GM18868 (cell line): ENCODE data around the gene RGS2.
A peak's percentile ranks its signal among the peaks of the same experiment; 100 is the strongest.

ENCODE experiments used
- ATAC-seq: cut with Tn5 transposase; IDR thresholded peaks from one replicate; pipeline ENCODE4 v1.9.1; 2021; ENCODE audit warnings: mild to moderate bottlenecking, moderate library complexity; ENCODE audit not compliant: unreplicated experiment

The RGS2 gene

DNA sequence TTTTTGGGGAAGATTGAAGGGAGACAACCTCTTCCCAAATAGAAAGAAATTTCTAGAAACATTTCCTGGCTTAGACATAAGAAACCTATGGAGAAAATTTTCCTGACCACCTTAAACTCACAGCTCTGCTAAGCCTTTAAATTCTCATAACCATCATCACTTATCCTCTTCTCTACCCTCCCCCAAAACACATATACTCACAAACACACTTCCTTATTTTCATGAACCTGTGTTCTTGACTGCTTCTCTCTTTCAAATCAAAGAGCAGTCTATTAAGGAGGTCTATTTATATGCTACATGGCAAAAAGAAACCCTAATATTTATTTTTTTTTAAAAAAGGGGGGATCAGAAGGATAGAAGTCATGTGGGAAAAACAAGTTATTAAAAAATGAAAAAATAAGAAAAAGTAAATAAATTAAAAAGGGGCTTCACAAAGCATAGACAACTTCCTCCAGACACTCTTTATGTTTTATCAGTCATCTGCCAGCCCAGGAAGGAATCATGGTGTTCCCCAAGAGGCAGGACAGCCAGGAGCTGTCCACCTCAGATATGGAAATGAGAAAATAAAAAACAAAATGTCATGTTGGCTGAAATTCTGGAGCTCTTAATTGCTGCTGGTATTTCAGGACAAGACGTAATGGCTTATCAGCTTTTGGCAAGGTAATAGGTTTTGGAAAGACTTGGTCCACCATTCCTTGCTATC, 12.8 kb upstream of the RGS2 start:
- peak; percentile 45 for ATAC-seq

DNA sequence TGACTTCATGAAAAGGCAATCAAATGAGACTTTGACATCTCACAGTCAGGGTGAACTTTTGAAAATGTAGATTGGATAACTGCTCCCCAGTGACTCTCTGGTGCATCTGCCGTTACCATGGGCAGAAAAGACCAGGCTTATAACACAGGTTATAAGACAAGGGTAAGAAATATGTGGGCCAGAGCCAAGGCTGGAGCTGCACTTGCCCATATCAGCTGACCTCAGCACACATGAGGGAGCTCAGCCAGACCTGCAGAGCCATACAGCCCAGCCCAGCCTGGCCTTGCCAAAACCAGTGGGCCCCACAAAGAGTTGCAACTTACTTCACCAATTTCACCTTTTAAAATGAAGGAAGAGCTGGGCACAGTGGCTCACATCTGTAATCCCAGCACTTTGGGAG, 11.7 kb upstream of the RGS2 start:
- ATAC-seq, result no peak

DNA sequence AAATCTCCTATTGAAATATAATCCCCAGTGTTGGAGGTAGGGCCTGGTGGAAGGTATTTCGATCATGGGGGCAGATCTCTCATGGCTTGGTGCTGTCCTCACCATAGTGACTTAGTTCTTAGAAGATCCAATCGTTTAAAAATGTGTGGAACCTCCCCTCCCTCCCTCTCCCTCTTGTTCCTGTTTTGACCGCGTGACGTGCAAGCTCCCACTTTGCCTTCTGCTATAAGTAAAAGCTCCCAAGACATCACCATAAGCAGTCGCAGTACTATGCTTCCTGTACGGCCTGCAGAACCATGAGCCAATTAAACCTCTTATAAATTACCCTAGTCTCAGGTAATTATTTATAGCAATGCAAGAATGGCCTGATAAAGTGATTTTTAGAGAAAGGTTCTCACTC, 10.9 kb upstream of the RGS2 start:
- ATAC-seq, result no peak

DNA sequence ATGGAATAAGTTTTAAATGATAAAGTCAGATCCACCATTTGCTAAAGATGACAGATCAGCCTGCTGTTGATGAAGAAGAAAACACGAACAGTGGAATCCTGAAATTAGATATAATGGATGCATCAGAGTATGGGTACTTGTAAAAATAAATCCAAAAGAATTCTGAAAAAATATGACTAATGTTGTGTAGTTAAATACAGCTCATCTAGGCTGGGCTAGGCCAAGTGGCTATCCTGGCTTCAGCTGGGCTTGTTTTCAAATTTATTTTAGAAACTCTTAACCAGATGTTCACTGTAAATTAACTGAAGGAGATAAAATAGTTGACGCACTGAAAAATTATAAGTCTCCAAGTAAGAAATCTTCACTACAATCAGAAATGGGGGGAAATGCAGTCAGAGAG, 7.4 kb upstream of the RGS2 start:
- no peak for ATAC-seq

DNA sequence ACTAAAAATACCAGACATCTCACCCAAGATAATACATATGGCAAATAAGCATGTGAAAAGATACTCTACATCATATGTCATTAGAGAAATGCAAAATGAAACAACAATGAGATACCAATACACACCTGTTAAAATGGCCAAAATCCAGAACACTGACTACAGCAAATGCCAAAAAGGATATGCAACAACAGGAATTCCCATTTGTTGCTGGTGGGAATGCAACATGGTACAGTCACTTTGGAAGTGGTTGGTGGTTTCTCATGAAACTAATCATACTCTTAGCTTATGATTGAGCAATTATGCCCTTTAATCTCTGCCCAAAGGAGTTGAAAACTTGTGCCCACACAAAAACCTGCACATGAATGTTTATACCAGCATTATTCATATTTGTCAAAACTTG, 6.4 kb upstream of the RGS2 start:
- ATAC-seq, result no peak

DNA sequence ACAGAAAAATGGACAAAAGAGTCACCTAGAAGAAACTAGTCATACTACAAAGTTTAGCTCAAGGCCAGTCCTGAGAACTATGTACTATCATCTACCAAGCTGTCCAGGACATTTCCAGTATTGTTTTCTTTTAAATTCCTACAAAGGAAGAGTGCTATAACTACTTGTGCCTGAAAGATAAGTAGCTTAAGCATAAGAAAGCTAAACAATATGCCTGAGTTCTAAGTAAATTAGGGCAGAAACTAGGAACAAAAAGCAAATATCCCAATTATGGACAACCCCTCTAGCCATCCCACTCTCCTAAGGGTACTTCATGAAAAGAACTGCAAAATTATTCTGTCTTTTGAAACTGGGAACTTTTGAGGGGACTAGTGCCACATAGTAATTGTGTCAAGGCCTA, 5.3 kb upstream of the RGS2 start:
- ATAC-seq, result no peak

DNA sequence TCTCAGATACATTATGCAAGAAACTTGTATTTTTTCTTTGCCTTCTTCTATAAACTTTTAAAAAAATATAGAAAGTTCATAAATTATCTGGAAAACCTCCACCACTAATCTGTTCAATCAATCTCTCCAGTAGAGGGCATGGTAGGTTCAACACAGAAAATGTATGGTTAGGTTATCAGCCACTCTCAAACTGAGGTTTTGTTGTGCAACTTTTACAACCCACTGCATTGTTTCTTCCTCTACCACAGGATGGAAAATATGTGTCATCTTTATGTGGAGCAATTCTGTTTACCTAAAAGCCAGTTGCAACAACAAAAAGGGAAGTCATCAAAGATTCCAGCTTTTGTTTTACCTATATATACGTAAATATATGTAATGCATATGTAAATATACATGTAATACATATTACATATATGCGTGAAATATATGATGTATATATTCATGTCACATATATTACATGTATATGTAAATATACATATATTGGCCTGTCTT, 3.0 kb upstream of the RGS2 start:
- peak; percentile 26 for ATAC-seq

DNA sequence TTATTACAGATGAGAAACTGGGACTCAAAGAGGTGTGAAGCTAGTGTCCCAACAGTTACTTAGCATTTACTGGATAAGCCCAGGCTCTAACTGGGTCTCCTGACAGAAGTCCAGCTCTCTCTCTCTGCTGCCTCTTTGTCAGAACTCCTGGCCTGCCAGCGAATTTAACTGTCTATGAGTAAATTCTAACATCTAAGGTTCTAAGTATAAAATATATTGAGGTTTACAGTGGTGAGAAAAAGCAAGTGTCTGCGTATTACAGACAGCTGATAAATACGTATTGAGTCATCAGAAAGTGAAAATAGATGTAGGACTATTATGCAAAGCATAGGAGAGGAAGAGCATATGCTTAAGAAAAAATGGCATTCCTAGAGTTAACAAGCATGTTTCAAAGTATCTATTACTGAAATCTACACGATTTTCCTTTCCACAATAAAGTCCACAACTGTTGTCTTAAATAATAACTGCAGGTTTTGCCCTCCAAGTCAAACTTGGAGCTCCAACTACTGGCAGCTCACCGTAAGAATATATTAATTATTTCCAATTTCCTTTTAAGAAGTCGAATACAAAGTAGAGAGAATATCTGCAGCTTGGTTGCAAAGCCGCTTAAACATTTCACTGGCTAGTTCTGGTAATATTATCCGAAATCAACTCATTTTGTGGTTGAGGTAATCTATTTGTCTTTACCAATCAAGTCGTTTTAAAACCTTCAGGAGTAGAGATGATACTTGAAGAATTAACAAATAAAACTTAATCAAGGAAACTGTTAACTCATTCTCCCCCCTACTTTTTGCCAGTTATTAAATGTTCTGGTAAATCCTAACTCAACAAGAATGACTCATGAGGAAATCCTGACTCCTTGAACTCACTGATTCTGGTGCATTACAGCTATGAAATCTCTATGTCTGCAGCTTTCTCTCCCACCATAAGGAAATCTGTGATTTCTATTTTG, 1.4 kb upstream of the RGS2 start:
- peak; percentile 35 for ATAC-seq

DNA sequence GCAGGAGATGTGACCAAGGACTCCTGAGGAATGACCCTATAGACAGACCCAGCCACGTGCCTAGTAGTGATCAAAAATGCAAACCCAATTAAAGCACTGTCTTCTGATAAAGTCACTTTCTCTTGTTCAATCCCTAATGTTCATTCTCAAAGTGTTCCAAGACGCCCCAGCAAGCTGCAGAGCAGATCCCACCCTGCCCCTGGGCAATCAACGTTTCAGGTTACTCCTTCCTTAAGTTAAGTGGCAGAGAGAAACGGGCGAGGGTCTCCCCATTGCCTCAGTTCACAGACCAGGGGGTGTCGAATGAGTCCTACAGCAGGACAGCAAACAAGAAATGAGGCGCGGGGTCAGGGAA, 699 bp upstream of the RGS2 start:
- ATAC-seq, result no peak

DNA sequence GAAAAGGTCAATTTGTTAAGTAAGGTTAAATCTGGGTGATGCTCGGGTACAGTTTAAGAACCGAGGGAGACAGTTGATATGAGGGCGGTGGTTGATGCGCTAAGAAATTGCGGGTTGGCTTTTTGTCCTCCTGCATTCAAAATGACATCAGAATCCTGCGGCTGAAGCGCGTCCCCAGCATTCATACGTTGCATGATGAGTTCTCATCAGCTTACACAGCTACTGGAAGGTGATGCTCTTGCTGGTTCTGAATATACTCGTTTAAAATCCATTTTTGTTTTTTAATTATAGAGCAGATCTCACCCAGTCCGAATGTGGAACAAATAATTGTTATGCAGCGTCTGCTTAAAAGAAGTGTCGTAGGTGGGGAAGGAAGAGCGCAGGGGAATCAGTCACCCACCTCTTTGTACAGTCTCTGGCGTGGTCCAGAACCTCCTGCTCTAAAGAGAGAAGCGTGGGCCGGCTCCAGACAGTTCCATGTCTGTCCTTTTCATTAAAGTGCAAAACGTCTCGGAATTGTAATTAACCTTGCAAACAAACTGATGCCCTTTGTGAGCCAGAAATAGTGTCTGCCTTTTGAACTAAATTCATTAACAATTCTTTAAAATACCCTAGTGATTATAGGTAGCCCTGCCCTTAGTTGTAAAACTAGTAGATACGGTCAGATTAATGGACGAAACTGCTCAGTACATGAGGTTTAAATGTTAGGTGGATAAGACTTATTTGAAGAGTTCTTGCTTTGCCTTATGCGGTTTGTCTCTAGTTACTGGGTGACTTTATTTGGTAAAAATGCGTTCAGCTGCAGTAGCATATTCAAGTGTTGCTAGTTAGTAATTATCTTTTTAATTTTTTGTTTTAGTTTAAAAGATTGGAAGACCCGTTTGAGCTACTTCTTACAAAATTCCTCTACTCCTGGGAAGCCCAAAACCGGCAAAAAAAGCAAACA, 741 bp downstream of the RGS2 start:
- no peak for ATAC-seq

DNA sequence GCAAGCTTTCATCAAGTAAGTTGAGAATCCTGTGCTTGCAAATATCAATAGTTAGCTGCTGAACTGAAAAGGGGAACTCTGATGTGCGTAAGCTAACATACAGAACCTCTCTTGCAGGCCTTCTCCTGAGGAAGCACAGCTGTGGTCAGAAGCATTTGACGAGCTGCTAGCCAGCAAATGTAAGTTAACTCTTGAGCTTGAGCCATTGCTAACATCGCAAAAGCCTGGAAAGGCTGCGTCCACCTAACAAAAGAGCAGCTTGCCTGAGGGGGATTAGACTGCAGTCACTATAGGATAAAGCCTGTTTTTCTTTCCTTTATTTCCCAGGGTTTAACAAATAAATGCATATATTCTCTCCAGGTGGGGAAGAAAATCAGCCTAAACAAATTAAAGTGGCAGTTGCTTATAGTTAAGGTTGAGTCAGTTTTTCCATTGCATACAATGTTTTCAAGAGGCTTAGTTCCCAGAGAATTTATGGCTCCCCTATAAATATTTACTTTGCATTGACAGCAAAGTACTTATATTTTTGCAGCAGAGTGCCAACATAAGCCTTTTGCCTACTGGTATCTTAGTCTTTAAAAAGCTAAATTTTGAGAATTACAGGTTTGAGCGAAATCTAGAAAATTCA, 1.5 kb downstream of the RGS2 start:
- peak; percentile 27 for ATAC-seq

DNA sequence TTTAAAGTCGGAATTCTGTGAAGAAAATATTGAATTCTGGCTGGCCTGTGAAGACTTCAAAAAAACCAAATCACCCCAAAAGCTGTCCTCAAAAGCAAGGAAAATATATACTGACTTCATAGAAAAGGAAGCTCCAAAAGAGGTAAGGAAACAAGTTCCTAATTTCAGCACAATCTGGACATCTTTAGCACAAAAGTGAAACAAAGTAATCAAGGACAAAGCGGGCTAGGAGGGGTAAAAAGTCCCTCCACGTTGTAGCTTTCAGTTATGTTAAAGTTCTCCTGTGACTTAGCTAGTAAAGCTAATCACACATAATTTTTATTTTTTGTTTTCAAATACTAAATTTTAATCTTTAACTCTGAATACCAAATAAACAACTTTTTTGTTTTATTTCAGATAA, 2.2 kb downstream of the RGS2 start:
- ATAC-seq, result no peak

DNA sequence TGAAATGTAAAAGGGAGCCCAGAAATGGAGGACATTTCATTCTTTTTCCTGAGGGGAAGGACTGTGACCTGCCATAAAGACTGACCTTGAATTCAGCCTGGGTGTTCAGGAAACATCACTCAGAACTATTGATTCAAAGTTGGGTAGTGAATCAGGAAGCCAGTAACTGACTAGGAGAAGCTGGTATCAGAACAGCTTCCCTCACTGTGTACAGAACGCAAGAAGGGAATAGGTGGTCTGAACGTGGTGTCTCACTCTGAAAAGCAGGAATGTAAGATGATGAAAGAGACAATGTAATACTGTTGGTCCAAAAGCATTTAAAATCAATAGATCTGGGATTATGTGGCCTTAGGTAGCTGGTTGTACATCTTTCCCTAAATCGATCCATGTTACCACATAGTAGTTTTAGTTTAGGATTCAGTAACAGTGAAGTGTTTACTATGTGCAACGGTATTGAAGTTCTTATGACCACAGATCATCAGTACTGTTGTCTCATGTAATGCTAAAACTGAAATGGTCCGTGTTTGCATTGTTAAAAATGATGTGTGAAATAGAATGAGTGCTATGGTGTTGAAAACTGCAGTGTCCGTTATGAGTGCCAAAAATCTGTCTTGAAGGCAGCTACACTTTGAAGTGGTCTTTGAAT, 2.9 kb downstream of the RGS2 start:
- ATAC-seq, result no peak

DNA sequence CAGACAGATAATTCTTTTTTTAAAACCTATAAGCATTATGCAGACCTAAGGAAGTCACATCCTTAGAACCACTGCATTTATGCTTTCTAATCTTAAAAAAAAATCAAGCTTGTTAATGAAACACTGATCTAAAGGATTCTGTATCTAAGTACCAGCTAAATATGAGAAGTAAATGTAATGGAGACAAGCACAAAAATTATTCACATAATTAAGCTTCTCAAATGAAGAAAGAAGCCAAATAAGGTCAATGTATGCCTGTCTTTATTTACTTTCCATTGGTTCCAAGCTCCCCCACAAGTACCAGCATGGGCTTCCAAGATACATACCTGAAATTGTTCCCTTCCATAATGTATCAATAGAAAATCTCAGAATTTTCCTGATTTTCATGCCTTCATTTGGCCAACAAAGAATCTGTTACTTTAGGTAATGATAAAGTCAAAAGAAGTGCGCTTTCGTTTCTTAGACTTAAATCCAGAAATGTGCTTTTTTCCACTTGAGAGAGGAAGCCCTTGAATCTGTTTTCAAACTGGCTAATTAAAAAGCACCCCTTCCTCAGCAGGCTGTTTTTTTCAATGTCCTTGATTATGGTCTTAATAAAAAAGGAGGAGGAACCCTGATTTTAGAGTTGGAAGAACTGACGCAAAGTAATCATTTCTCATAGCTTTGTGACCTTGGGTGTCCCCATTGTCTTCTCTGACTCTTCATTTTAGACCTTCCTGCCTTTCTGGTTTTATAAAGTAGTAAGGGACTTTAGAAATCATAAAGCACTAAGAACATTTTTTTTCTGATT, 3.8 kb downstream of the RGS2 start:
- ATAC-seq, result no peak

DNA sequence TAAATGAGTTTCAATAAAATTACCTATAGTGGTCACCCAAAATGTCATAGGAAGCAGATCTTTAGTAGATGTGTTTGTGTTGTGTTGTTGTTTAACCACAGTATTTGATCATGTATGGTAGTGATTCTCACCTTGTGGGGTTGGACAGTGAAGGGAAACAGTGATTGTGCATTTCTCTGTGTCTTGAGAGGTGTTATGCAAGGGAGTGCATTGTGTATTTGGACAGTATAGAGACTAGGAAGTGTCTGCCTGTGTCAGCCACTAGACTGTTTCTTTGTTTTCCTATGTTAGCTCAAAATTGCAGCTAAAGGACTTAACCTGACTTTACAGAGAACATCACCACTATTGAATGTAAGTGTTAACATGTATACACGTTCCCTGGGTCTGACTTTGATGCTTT, 6.0 kb downstream of the RGS2 start:
- ATAC-seq, result no peak

DNA sequence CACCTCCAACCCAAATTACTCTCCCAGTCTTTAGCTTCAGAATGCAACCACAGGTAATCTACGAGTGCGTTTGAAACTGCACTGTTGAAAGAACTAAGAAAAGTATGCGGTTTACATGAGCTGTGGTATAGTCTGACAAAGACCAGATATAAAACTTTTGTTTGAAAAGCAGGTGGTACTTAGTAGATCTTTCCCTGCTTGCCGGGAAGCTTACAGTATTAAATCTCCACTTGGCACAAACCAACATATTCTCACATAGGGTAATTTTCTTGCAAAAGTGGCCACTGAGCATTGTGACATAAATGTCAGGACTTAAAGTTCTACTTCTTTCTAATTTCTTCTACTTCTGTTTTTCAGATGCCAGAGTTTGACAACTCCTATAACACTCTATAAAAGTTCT, 8.4 kb downstream of the RGS2 start:
- no peak for ATAC-seq

DNA sequence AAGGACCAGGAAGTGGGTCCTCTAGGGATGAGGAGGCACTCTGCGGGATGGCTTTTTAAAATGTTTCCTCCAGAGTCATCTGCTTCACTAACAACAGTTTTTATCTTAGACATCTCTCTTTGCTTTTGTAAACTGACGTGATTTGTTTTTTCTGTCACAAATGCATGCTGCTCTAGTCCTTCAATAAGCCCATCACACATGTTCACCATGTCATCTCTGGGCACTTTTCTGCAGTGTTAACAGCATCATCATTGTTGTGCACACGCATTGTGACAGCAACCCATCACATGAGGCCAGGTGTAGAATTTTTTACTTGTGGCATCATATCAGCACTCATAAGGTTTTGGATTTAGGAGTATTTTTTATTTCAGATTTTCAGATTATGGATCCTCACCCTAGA, 12.5 kb downstream of the RGS2 start:
- ATAC-seq, result no peak

DNA sequence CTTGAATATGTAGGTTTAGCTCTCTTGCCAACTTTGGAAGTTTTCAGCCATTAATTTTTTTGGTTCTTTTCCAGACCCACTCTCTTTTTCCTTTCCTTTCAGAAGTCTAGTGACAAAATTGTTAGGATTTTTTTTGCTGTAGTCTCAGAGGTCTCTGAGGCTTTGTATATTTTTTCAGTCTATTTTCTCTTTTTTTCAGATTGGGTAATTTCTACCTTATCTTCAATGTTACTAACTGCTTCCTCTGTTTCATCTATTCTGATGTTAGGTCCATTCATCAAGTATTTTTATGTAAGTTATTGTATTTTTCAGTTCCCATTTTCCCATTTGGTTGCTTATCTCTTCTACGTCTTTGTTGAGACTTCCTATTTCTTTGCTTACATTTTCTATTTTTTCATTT, 15.7 kb downstream of the RGS2 start:
- no peak for ATAC-seq

DNA sequence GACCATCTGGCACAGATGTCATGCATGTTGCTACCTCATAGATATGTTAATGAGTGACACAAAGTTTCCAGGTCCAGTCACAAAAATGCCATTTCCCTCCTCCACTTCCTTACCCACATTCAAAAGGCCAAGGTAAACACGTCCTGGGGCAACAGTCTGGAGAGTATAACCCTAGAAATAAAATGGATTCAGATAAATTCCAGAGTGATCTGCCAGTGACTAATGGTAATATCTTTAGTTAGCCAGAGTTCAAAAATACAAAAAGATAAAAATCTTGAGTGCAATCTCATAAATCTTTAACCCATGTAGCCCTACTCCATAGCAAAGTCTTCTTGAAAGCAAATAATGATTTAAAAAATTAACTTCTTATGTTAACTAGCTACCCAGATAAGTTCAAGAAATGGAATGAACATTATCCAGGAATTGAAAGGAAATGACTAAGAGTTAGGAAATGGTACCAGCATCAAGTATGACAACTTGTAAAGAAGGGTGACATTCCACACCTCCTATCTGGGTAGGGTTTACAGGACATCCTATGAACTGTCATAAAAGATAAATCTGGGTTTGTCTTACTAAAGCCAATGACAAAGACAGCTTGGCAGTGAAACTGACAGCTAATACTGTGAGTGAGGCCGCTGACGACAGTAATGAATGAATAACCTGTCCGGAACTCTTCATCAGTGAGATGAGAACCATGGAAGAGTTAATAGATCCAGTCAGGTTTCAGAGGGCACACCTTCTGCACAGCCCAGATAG, 18.1 kb downstream of the RGS2 start:
- no peak for ATAC-seq
